CD8-positive, alpha-beta memory T cell (primary cell): ENCODE data around the gene LCNL1. TPM values are rescaled to one million over a fixed set of nuclear protein-coding genes. Genes with fewer than 3 reads are reported as not detected.
A peak's percentile ranks its signal among the peaks of the same experiment; 100 is the strongest.

ENCODE experiments used
- CTCF ChIA-PET: fragments of 350-600 bp; sonication (Branson Sonifier 250); formaldehyde crosslinking; loops from one replicate; lab custom pipeline; 2021; ENCODE audit warnings: antibody characterized with exemption; lab: Charles Lee
- POLR2A ChIA-PET: fragments of 350-600 bp; sonication (Branson Sonifier 250); formaldehyde crosslinking; loops from one replicate; lab custom pipeline; 2021; ENCODE audit warnings: antibody characterized with exemption; lab: Charles Lee
- DNase-seq, 5 donors: peaks; one replicate each; pipeline versions ENCODE4 v3.0.0 to v3.0.0-alpha.2; 2020 to 2022; ENCODE audit warnings: mixed read lengths in 1 of 5
- H3K27ac ChIP-seq: one replicate; pipeline ENCODE4 v1.7.0; 2013; ENCODE audit warnings: low read depth, mild to moderate bottlenecking, low read length, moderate library complexity
- H3K27me3 ChIP-seq: 2 replicates; pipeline ENCODE4 v1.7.0; 2013; ENCODE audit warnings: low read length, mild to moderate bottlenecking; ENCODE audit not compliant: insufficient read depth, poor library complexity, severe bottlenecking
- H3K36me3 ChIP-seq: 2 replicates; pipeline ENCODE4 v1.7.0; 2013; ENCODE audit warnings: mild to moderate bottlenecking, low read length, moderate library complexity; ENCODE audit not compliant: insufficient read depth
- H3K4me1 ChIP-seq: 2 replicates; pipeline ENCODE4 v1.7.0; 2013; ENCODE audit warnings: mild to moderate bottlenecking, low read length, moderate library complexity; ENCODE audit not compliant: insufficient read depth
- H3K4me3 ChIP-seq: 2 replicates; pipeline ENCODE4 v1.7.0; 2013; ENCODE audit warnings: mild to moderate bottlenecking, low read length
- H3K9me3 ChIP-seq: 2 replicates; pipeline ENCODE4 v1.7.0; 2013; ENCODE audit warnings: mild to moderate bottlenecking, low read length
- H3K27ac Mint-ChIP-seq, 8 donors: one replicate each; pipeline ENCODE4 v1.8.0; 2020 to 2021; ENCODE audit warnings: mixed read lengths in 8 of 8, mild to moderate bottlenecking in 6 of 8, inconsistent platforms in 3 of 8, moderate library complexity in 3 of 8
- H3K27me3 Mint-ChIP-seq, 2 donors: one replicate each; pipeline ENCODE4 v1.8.0; 2020 to 2021; ENCODE audit warnings: mixed read lengths in 2 of 2, mild to moderate bottlenecking in 1 of 2, moderate library complexity in 1 of 2
- H3K36me3 Mint-ChIP-seq, 3 donors: one replicate each; pipeline ENCODE4 v1.8.0; 2020 to 2021; ENCODE audit warnings: mixed read lengths in 3 of 3, inconsistent platforms in 1 of 3, mild to moderate bottlenecking in 1 of 3
- H3K4me1 Mint-ChIP-seq, 3 donors: one replicate each; pipeline ENCODE4 v1.8.0; 2020 to 2021; ENCODE audit warnings: mixed read lengths in 3 of 3, inconsistent platforms in 1 of 3, mild to moderate bottlenecking in 1 of 3
- H3K4me3 Mint-ChIP-seq, 7 donors: one replicate each; pipeline ENCODE4 v1.8.0; 2020 to 2021; ENCODE audit warnings: mixed read lengths in 7 of 7, mild to moderate bottlenecking in 6 of 7, moderate library complexity in 4 of 7, inconsistent platforms in 2 of 7
- H3K9me3 Mint-ChIP-seq, 5 donors: one replicate each; pipeline ENCODE4 v1.8.0; 2020 to 2022; ENCODE audit warnings: mixed read lengths in 5 of 5, mild to moderate bottlenecking in 3 of 5, moderate library complexity in 2 of 5, inconsistent platforms in 1 of 5
- polyA plus RNA-seq: library from polyadenylated mRNA; unstranded; fragments of 300-500 nt; fragmentation: Illumina TruSeq; gene quantifications from one replicate; pipeline ENCODE4 v1.2.3, GENCODE V29; 2021
- total RNA-seq, 2 experiments: library from RNA; stranded (reverse); gene quantifications; one replicate each; pipeline ENCODE4 v1.2.3, GENCODE V29; 2021

LCNL1 gene
- total RNA-seq: under 1 TPM; 0.20 to 0.22 TPM
- polyA plus RNA-seq: 0.16 TPM

DNA sequence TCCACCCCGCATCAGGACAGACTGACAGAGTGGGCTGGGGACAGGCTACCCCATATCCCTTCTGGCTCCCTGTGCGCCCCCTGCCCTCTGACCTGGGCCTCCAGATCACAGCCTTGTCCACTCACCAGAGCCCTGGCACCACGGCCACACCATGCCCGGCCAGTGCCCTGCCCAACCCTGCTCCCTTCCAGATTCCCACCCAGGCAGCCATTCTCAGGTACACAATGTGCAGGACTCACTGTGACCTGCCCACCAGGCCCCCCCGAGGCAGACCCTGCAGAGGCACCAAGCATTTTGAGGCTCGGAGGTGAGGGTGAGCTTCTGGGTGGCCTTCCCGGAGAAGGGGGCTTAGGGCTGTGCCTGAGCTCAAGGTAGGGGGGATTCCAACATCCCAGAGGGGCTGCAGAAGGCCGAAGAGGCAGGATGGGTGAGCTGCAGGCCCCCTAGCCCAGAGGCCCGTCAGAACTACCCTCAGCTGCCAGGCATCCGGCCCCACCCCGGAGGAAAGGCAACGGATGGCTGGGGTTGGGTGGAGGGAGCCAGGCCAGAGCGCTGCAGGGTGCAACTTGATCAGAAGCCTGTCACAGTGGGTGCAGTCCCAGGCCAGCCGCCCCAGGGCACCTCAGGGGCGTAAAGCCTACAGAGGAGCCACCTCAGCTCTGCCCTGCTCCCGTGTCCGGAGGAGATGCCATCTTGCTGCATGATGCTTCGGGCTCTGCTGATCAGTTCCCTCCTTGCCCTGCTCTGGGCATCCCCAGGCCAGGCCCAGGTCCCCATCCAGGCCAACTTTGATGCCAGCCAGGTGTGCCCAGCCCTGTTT lies at the start of gene LCNL1:
TSS of gene LCNL1 (plus strand) at position 762 of the 820 bp plus-strand sequence. CDS start 594 bp downstream, outside the sequence.
- DNase-seq: no peak
- H3K27ac Mint-ChIP-seq: peak within 1 kb of the TSS in 4 of 8 donors; percentile 1 to 68 (median 30)
- peaks cover 5 to 23% (median 8%) of the 10 kb centered on the region in 3 donors for H3K4me1 Mint-ChIP-seq
- Histone ChIP-seq H3K36me3 (no peaks in the 10 kb centered on the region), H3K27me3 (no peaks in the 10 kb centered on the region), H3K9me3 (no peaks in the 10 kb centered on the region), H3K4me1 (no peaks in the 10 kb centered on the region), H3K4me3 (no peak within 1 kb of the TSS), H3K27ac (no peak within 1 kb of the TSS)
- H3K27me3 Mint-ChIP-seq: peaks cover 10 to 11% of the 10 kb centered on the region in 2 donors
- POLR2A ChIA-PET: interaction anchor here (0.6 kb wide), 1 partner anchor 23 kb away, joined by 3 read pairs; no protein-coding TSS in a partner anchor
- no peaks in the 10 kb centered on the region for H3K9me3 Mint-ChIP-seq
- CTCF ChIA-PET: interaction anchor here (1.4 kb wide), 1 partner anchor 53 kb away, joined by 4 read pairs; no protein-coding TSS in a partner anchor
- H3K36me3 Mint-ChIP-seq: no peaks in the 10 kb centered on the region
- peak within 1 kb of the TSS in 4 of 7 donors; percentile 11 to 52 (median 24) for H3K4me3 Mint-ChIP-seq

GRCh38 chr9:136934277-136934676 lies 48.5 kb upstream of the LCNL1 start:
- no peaks in the 10 kb centered on the region for H3K27me3 ChIP-seq
- H3K36me3 ChIP-seq: no peaks in the 10 kb centered on the region
- no peaks in the 10 kb centered on the region for H3K4me1 ChIP-seq
- Mint-ChIP-seq H3K27me3 (no peaks in the 10 kb centered on the region), H3K27ac (peak overlapping the region in 3 of 8 donors; percentile 27 to 40 (median 39)), H3K4me1 (peaks cover 9 to 10% (median 9%) of the 10 kb centered on the region in 3 donors), H3K36me3 (peaks cover 3 to 5% (median 4%) of the 10 kb centered on the region in 3 donors), H3K4me3 (peak overlapping the region in 1 of 7 donors; percentile 13), H3K9me3 (no peaks in the 10 kb centered on the region)
- CTCF ChIA-PET: no interaction called here
- no peak overlapping the region for H3K4me3 ChIP-seq
- no peak overlapping the region for H3K27ac ChIP-seq
- no peak for DNase-seq
- no peaks in the 10 kb centered on the region for H3K9me3 ChIP-seq
- POLR2A ChIA-PET: no interaction called here

GRCh38 chr9:136935651-136936050 lies 47.1 kb upstream of the LCNL1 start:
- Mint-ChIP-seq H3K9me3 (no peaks in the 10 kb centered on the region), H3K27ac (no peak overlapping the region), H3K27me3 (no peaks in the 10 kb centered on the region), H3K4me1 (peaks cover 9 to 10% (median 10%) of the 10 kb centered on the region in 3 donors), H3K4me3 (no peak overlapping the region), H3K36me3 (peaks cover 5 to 17% (median 6%) of the 10 kb centered on the region in 3 donors)
- DNase-seq: peak in 1 of 5 donors; percentile 9
- Histone ChIP-seq H3K27ac (no peak overlapping the region), H3K9me3 (no peaks in the 10 kb centered on the region), H3K4me1 (no peaks in the 10 kb centered on the region), H3K4me3 (no peak overlapping the region), H3K36me3 (no peaks in the 10 kb centered on the region), H3K27me3 (no peaks in the 10 kb centered on the region)
- POLR2A ChIA-PET: no interaction called here
- CTCF ChIA-PET: interaction anchor here (0.7 to 2.5 kb wide), 2 partner anchors 100 to 148 kb away, joined by 3 to 11 read pairs; no protein-coding TSS in a partner anchor

DNA sequence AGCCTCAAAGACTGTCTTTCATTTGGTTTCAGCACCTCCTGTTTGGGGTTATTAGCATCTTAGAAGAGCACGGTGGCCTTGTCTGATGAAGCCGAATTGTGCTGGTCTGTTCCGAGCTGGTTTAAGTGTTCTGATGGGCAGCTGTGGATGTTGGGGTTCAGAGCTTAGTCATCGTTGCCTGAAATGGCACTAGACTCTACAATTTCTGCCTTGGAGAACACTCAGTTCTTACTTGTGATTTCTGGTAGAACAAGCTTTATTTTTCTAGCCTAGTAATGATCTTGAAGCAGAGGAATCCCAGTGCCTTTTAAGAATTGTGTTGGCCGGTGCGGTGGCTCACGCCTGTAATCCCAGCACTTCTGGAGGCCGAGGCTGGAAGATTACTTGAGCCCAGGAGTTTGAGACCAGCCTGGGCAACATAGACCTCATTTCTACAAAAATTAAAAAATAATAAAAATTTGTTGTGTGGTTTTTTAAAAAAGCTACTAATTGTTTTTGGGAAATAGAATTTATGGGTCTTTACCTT lies 46.1 kb upstream of the LCNL1 start:
- H3K9me3 Mint-ChIP-seq: no peaks in the 10 kb centered on the region
- Histone ChIP-seq H3K27me3 (no peaks in the 10 kb centered on the region), H3K9me3 (no peaks in the 10 kb centered on the region), H3K36me3 (peaks cover 6% of the 10 kb centered on the region), H3K4me3 (no peak overlapping the region), H3K4me1 (no peaks in the 10 kb centered on the region), H3K27ac (no peak overlapping the region)
- H3K36me3 Mint-ChIP-seq: peaks cover 5 to 27% (median 6%) of the 10 kb centered on the region in 3 donors
- no peaks in the 10 kb centered on the region for H3K27me3 Mint-ChIP-seq
- ChIA-PET CTCF (interaction anchor here (1.5 to 2.5 kb wide), 2 partner anchors 93 to 98 kb away, joined by 5 to 11 read pairs; no protein-coding TSS in a partner anchor), POLR2A (no interaction called here)
- DNase-seq: no peak
- peaks cover 8 to 10% (median 10%) of the 10 kb centered on the region in 3 donors for H3K4me1 Mint-ChIP-seq
- H3K4me3 Mint-ChIP-seq: peak overlapping the region in 1 of 7 donors; percentile 67
- peak overlapping the region in 2 of 8 donors; percentile 42 to 63 for H3K27ac Mint-ChIP-seq

DNA sequence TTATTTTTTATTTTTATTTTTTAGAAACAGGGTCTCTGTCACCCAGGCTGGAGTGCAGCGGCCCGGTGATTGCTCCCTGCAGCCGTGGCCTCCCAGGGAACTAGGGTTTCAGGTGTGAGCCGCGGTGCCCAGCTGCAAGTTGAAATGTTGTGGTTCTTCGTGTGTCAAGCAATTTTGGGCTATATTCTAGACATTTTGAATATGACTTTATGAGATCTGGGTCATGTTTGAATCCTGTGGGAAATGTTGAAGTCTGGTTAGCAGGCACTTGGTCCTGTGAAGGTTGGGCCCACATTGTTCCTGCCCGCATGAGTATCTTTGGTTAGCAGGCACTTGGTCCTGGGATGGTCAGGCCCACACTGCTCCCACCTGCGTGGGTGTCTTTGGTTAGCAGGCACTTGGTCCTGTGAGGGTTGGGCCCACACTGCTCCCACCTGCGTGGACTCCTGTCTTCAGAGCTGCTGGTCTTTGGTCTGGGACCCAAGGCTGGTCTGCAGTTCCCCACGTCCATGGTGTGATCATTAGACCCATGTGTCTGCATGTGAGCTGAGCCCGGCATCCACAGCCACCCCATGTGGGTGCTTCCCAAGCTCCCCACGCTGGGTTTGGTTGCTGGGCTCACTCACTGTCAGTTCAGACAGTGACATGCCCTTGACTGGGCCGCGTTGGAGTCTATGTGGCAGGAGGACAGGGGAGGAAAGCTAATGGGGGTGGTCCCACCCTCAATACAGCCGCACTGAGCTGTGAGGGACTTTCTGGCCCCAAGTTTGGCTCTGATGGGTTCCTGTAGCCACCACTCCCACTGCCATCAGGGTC lies 45.4 kb upstream of the LCNL1 start:
- Mint-ChIP-seq H3K27me3 (no peaks in the 10 kb centered on the region), H3K36me3 (peaks cover 5 to 32% (median 6%) of the 10 kb centered on the region in 3 donors), H3K4me1 (peaks cover 5 to 11% (median 8%) of the 10 kb centered on the region in 3 donors), H3K4me3 (no peak overlapping the region), H3K27ac (no peak overlapping the region), H3K9me3 (no peaks in the 10 kb centered on the region)
- H3K9me3 ChIP-seq: no peaks in the 10 kb centered on the region
- H3K27ac ChIP-seq: no peak overlapping the region
- H3K27me3 ChIP-seq: no peaks in the 10 kb centered on the region
- POLR2A ChIA-PET: no interaction called here
- CTCF ChIA-PET: interaction anchor here (1.5 to 2.5 kb wide), 2 partner anchors 92 to 98 kb away, joined by 5 to 11 read pairs; no protein-coding TSS in a partner anchor
- peaks cover 12% of the 10 kb centered on the region for H3K36me3 ChIP-seq
- peak in 1 of 5 donors; percentile 23 for DNase-seq
- no peaks in the 10 kb centered on the region for H3K4me1 ChIP-seq
- H3K4me3 ChIP-seq: no peak overlapping the region

DNA sequence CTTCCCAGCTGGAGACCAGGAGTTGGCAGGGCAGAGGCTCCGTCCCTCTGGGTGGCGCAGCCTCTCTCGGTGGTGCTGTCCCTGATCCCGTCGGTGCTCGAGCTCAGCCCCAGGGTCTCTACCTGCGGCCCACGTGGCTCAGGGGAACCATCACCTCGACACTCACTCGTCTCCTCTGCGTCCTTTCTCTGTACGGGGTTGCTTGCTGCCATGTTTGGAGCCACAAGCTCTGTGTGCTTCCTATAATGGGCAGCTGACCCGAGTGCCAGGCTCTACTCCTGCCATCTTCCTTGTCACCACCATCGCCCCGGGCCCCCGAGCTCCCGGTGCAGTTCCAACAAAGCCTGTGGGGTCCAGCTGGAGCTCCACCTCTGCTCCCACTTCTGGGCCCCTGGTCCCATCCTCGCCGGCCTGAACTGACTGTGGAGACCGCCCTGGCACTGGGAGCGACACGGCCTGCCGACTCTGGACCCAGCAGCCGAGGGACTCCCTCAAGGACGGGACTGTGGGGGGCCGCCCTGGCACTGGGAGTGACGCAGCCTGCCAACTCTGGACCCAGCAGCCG lies 43.3 kb upstream of the LCNL1 start:
- Mint-ChIP-seq H3K9me3 (no peaks in the 10 kb centered on the region), H3K4me3 (peak overlapping the region in 1 of 7 donors; percentile 53), H3K27me3 (no peaks in the 10 kb centered on the region), H3K4me1 (peaks cover 2 to 20% (median 5%) of the 10 kb centered on the region in 3 donors), H3K36me3 (peaks cover 5 to 43% (median 6%) of the 10 kb centered on the region in 3 donors), H3K27ac (peak overlapping the region in 2 of 8 donors; percentile 29 to 54)
- H3K4me3 ChIP-seq: no peak overlapping the region
- DNase-seq: no peak
- H3K36me3 ChIP-seq: peaks cover 15% of the 10 kb centered on the region
- CTCF ChIA-PET: interaction anchor here (1.3 kb wide), 1 partner anchor 89 kb away, joined by 3 read pairs; no protein-coding TSS in a partner anchor
- POLR2A ChIA-PET: interaction anchor here (0.7 kb wide), 1 partner anchor 37 kb away, joined by 3 read pairs; no protein-coding TSS in a partner anchor
- no peak overlapping the region for H3K27ac ChIP-seq
- no peaks in the 10 kb centered on the region for H3K27me3 ChIP-seq
- no peaks in the 10 kb centered on the region for H3K4me1 ChIP-seq
- H3K9me3 ChIP-seq: no peaks in the 10 kb centered on the region

DNA sequence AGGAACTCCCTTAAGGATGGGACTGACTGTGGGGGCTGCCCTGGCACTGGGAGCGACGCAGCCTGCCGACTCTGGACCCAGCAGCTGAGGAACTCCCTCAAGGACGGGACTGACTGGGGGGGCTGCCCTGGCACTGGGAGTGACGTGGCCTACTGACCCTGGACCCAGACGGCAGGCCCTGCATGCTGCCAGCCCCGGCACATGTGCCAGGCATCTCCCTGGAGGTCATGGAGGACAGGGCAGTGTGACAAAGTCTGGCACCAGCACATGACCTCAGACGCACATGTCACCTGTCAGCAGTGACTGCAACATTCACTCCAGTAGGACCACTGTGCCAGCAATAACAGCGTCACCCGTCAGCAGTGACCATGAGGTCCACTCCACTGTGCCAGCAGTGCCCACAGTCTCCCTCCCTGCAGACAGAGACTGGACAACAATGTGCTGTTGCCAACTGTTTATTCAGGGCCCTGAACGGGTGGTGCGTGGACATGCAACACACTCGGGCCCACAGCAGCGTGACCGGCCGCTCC lies 42.7 kb upstream of the LCNL1 start:
- Histone ChIP-seq H3K9me3 (no peaks in the 10 kb centered on the region), H3K27ac (no peak overlapping the region), H3K4me3 (no peak overlapping the region), H3K27me3 (no peaks in the 10 kb centered on the region), H3K4me1 (peaks cover 3% of the 10 kb centered on the region), H3K36me3 (peaks cover 15% of the 10 kb centered on the region)
- no peak overlapping the region for H3K4me3 Mint-ChIP-seq
- H3K27ac Mint-ChIP-seq: no peak overlapping the region
- peaks cover 5 to 43% (median 6%) of the 10 kb centered on the region in 3 donors for H3K36me3 Mint-ChIP-seq
- H3K27me3 Mint-ChIP-seq: no peaks in the 10 kb centered on the region
- H3K9me3 Mint-ChIP-seq: no peaks in the 10 kb centered on the region
- H3K4me1 Mint-ChIP-seq: peaks cover 5 to 25% (median 9%) of the 10 kb centered on the region in 3 donors
- ChIA-PET CTCF (no interaction called here), POLR2A (interaction anchor here (0.7 kb wide), 1 partner anchor 36 kb away, joined by 3 read pairs; no protein-coding TSS in a partner anchor)
- no peak for DNase-seq
